ENCODE data around the gene OMA1. TPM values are rescaled to one million over a fixed set of nuclear protein-coding genes. Genes with fewer than 3 reads are reported as not detected.

The OMA1 gene
- 10.9 and 22.1 TPM in 2 replicates for total RNA-seq

GRCh38 chr1:58546520-58547308 lies at the start of gene OMA1:
Gene OMA1, minus strand, starts transcription at chr1:58546726. Its CDS starts 7,432 bp downstream, at chr1:58539294.

GRCh38 chr1:58576727-58577653 lies 30.5 kb upstream of the OMA1 start, which contains the start of gene TACSTD2:
Gene TACSTD2, minus strand, starts transcription at chr1:58577252. Its CDS starts 96 bp downstream, at chr1:58577156.

Other genes with a start within 250 kb of the OMA1 start
- gene TACSTD2, start 30.5 kb upstream of the OMA1 start, total RNA-seq: 2.4 and 3.9 TPM in 2 replicates
- gene MYSM1, start 153.3 kb upstream of the OMA1 start, total RNA-seq: 21.4 and 24.5 TPM in 2 replicates
- 68.5 and 86.9 TPM in 2 replicates for gene JUN, start 237.3 kb upstream of the OMA1 start, total RNA-seq

Measured in hair follicle dermal papilla cell (primary cell).